IPS-18a (cell line): ENCODE data around the gene MYH13.

Experiments
- H3K27ac ChIP-seq: one replicate; pipeline ENCODE4 v1.5.1; 2013; ENCODE audit warnings: low read length
- H3K27me3 ChIP-seq: one replicate; pipeline ENCODE4 v1.6.1; 2013; ENCODE audit warnings: mild to moderate bottlenecking, low read length; ENCODE audit not compliant: control insufficient read depth, insufficient read depth
- H3K36me3 ChIP-seq: one replicate; pipeline ENCODE4 v1.6.1; 2013; ENCODE audit warnings: low read depth, low read length; ENCODE audit not compliant: control insufficient read depth
- H3K4me1 ChIP-seq: one replicate; pipeline ENCODE4 v1.6.1; 2013; ENCODE audit warnings: low read depth, low read length; ENCODE audit not compliant: control insufficient read depth
- H3K4me3 ChIP-seq: one replicate; pipeline ENCODE4 v1.5.1; 2013; ENCODE audit warnings: low read length
- H3K9ac ChIP-seq: one replicate; pipeline ENCODE4 v1.6.1; 2013; ENCODE audit warnings: mild to moderate bottlenecking, low read length, moderate library complexity
- H3K9me3 ChIP-seq: one replicate; pipeline ENCODE4 v1.6.1; 2013; ENCODE audit warnings: low read depth, low read length; ENCODE audit not compliant: control insufficient read depth

Gene MYH13

GRCh38 chr17:10385871-10386270 is 13.1 kb upstream of the MYH13 start:
- no peak overlapping the region for H3K27ac ChIP-seq
- H3K4me3 ChIP-seq: no peak overlapping the region
- H3K27me3 ChIP-seq: no peaks in the 10 kb centered on the region
- H3K36me3 ChIP-seq: no peaks in the 10 kb centered on the region
- H3K9me3 ChIP-seq: no peaks in the 10 kb centered on the region
- H3K9ac ChIP-seq: no peak overlapping the region
- no peaks in the 10 kb centered on the region for H3K4me1 ChIP-seq

- peaks cover 3% of the 10 kb centered on the region for H3K4me1 ChIP-seq
- no peaks in the 10 kb centered on the region for H3K27me3 ChIP-seq
- H3K27ac ChIP-seq: no peak overlapping the region
- no peak overlapping the region for H3K9ac ChIP-seq
- H3K36me3 ChIP-seq: no peaks in the 10 kb centered on the region
- H3K4me3 ChIP-seq: no peak overlapping the region
- no peaks in the 10 kb centered on the region for H3K9me3 ChIP-seq
Measured at GRCh38 chr17:10384175-10384574, 11.4 kb upstream of the MYH13 start.

DNA sequence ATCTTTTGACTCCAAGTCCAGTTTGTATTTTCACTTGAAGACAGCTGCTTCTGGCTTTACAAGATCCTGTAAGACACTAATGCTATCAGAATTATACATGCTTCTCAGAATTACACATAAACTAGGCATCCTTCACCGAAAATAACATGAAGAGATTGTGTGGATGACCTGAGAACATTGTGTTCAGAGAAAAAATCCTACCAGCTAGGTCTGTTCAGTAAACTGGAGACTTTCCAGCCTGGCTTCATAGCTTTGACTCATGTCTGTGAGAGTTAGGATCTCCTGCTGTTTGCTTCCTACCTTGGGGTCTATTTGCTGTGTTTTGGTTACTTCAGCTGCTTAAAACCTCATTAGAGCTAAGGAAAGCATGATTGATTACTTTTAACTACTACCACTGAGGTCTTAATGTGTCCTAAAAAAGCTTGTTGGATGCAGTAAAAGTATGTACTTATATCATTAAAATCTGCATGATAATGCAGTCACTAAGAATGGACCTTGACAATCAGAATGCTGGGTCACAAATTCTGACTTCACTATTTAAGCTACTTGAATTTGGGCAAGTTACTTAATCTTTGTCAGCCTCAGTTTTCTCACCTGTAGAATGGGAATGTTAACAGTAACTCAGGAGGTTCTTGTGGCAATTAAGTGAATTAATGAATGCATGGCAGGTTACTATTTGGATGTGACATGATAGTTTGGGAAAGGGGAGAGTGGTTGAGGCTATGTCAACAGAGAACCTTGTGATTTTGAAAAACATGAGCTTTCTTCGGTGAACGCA is 8.0 kb upstream of the MYH13 start:
- Histone ChIP-seq H3K36me3 (no peaks in the 10 kb centered on the region), H3K9ac (no peak overlapping the region), H3K27ac (no peak overlapping the region), H3K4me1 (peaks cover 3% of the 10 kb centered on the region), H3K27me3 (no peaks in the 10 kb centered on the region), H3K4me3 (no peak overlapping the region), H3K9me3 (no peaks in the 10 kb centered on the region)

DNA sequence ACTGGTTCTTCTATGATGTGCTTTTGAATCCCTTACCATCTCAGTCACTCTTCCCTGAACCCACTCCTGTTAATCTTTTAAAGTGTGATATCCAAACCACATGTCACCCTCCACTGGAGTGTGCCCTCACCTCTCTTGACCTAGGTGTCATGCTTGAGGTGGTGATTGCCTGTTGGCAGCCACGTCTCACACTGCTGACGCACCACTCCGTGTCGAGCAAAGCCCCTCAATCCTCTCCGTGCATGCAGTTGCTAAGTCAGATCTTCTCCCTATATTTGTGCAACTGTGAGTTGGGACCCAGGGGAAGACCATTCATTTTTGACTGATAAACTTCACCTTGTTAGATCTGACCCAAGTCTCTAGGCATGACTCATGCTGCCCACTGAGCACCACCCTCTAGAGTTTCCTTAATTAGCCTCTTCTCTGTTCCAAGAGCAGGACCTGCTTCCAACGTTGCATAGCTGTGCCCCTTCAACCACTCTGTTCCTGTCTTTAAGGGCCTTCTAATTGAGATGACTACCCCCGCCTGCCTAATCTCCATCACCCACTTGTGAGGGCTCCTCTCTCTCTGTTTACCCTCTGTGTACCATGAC is 2.7 kb downstream of the MYH13 start:
- Histone ChIP-seq H3K27ac (no peak overlapping the region), H3K4me1 (peaks cover 5% of the 10 kb centered on the region)

GRCh38 chr17:10369239-10369638 is 3.6 kb downstream of the MYH13 start:
- Histone ChIP-seq H3K4me1 (peaks cover 5% of the 10 kb centered on the region), H3K9ac (no peak overlapping the region), H3K27ac (no peak overlapping the region), H3K36me3 (no peaks in the 10 kb centered on the region), H3K4me3 (no peak overlapping the region), H3K27me3 (no peaks in the 10 kb centered on the region), H3K9me3 (no peaks in the 10 kb centered on the region)

More for the DNA sequence above, 2.7 kb downstream of the MYH13 start:
- Histone ChIP-seq H3K4me3 (no peak overlapping the region), H3K9me3 (no peaks in the 10 kb centered on the region), H3K36me3 (no peaks in the 10 kb centered on the region), H3K9ac (no peak overlapping the region), H3K27me3 (no peaks in the 10 kb centered on the region)

GRCh38 chr17:10368561-10368960 is 4.2 kb downstream of the MYH13 start:
- Histone ChIP-seq H3K27ac (no peak overlapping the region), H3K9ac (no peak overlapping the region), H3K4me3 (no peak overlapping the region), H3K9me3 (no peaks in the 10 kb centered on the region), H3K4me1 (peaks cover 5% of the 10 kb centered on the region), H3K27me3 (no peaks in the 10 kb centered on the region), H3K36me3 (no peaks in the 10 kb centered on the region)

- H3K9ac ChIP-seq: no peak overlapping the region
- no peaks in the 10 kb centered on the region for H3K27me3 ChIP-seq
- no peaks in the 10 kb centered on the region for H3K9me3 ChIP-seq
- H3K4me3 ChIP-seq: no peak overlapping the region
- peaks cover 4% of the 10 kb centered on the region for H3K4me1 ChIP-seq
- no peak overlapping the region for H3K27ac ChIP-seq
- H3K36me3 ChIP-seq: no peaks in the 10 kb centered on the region
Measured at GRCh38 chr17:10360578-10360977, 12.2 kb downstream of the MYH13 start.

- Histone ChIP-seq H3K9me3 (no peaks in the 10 kb centered on the region), H3K36me3 (no peaks in the 10 kb centered on the region), H3K4me1 (no peaks in the 10 kb centered on the region), H3K27ac (no peak overlapping the region), H3K4me3 (no peak overlapping the region), H3K27me3 (no peaks in the 10 kb centered on the region), H3K9ac (no peak overlapping the region)
Measured at GRCh38 chr17:10357768-10358167, 15.0 kb downstream of the MYH13 start.

GRCh38 chr17:10354651-10355050 is 18.2 kb downstream of the MYH13 start:
- Histone ChIP-seq H3K36me3 (no peaks in the 10 kb centered on the region), H3K4me3 (no peak overlapping the region), H3K27ac (no peak overlapping the region), H3K9ac (no peak overlapping the region), H3K4me1 (no peaks in the 10 kb centered on the region), H3K9me3 (no peaks in the 10 kb centered on the region), H3K27me3 (no peaks in the 10 kb centered on the region)

- Histone ChIP-seq H3K27ac (no peak overlapping the region), H3K9me3 (no peaks in the 10 kb centered on the region), H3K36me3 (no peaks in the 10 kb centered on the region), H3K27me3 (no peaks in the 10 kb centered on the region), H3K9ac (no peak overlapping the region), H3K4me3 (no peak overlapping the region), H3K4me1 (no peaks in the 10 kb centered on the region)
Measured at GRCh38 chr17:10352893-10353292, 19.9 kb downstream of the MYH13 start.

- Histone ChIP-seq H3K4me3 (no peak overlapping the region), H3K9ac (no peak overlapping the region), H3K36me3 (no peaks in the 10 kb centered on the region), H3K4me1 (no peaks in the 10 kb centered on the region), H3K9me3 (no peaks in the 10 kb centered on the region), H3K27ac (no peak overlapping the region), H3K27me3 (no peaks in the 10 kb centered on the region)
Measured at GRCh38 chr17:10349403-10349802, 23.4 kb downstream of the MYH13 start.

DNA sequence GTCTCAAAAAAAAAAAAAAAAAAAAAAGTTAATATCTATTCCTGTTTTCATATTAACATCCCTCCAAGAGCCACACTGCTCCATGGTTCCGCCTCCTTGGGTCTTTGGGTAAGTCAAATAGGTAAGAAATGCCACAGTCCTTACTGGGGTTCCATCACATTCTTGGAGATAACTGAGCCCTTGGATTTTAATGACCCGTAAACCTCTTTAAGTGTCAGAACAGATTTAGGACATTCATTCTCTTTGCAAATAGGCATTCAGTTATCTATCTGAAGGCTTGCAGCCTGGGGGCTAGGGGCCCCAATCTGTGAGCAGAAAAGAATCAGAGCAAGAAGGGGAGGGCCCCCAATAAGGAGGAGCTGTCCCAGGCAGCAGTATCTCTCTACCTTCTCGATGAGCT is 28.0 kb downstream of the MYH13 start:
- H3K9ac ChIP-seq: no peak overlapping the region
- H3K9me3 ChIP-seq: no peaks in the 10 kb centered on the region
- no peak overlapping the region for H3K27ac ChIP-seq
- no peak overlapping the region for H3K4me3 ChIP-seq
- H3K36me3 ChIP-seq: no peaks in the 10 kb centered on the region
- no peaks in the 10 kb centered on the region for H3K4me1 ChIP-seq
- H3K27me3 ChIP-seq: no peaks in the 10 kb centered on the region
